HepG2 (cell line): ENCODE measurements around the gene GJD3. TPM values are rescaled to one million over a fixed set of nuclear protein-coding genes. Genes with fewer than 3 reads are reported as not detected.

Experiments
- AGO2 ChIP-seq: fragments of 200-400 bp; formaldehyde crosslinking; optimal IDR thresholded peaks from 2 replicates; pipeline ENCODE3; 2017; ENCODE audit warnings: mild to moderate bottlenecking, low read depth, low read length, moderate library complexity
- CHD4 ChIP-seq: fragments of 200-600 bp; sonication (generic); IDR thresholded peaks from 2 replicates; pipeline ENCODE4 v1.7.0; 2017; ENCODE audit warnings: mild to moderate bottlenecking, low read length, borderline replicate concordance
- E2F2 ChIP-seq: sonication (generic); formaldehyde crosslinking; IDR thresholded peaks from 2 replicates; pipeline ENCODE4 v1.4.0; 2020; ENCODE audit warnings: missing genetic modification reagents, borderline replicate concordance
- GATAD1 ChIP-seq: IDR thresholded peaks from 2 replicates; pipeline ENCODE4 v1.6.1; 2016; ENCODE audit warnings: missing genetic modification reagents, missing compliant biosample characterization
- GFI1 ChIP-seq: sonication (generic); formaldehyde crosslinking; IDR thresholded peaks from 2 replicates; pipeline ENCODE4 v1.5.0; 2020; ENCODE audit warnings: missing genetic modification reagents, mild to moderate bottlenecking, borderline replicate concordance
- HIVEP1 ChIP-seq: sonication (generic); formaldehyde crosslinking; IDR thresholded peaks from 2 replicates; pipeline ENCODE4 v1.4.0; 2020; ENCODE audit warnings: mild to moderate bottlenecking, missing genetic modification reagents
- MIXL1 ChIP-seq: IDR thresholded peaks from 2 replicates; pipeline ENCODE4 v1.6.1; 2016
- MXD1 ChIP-seq: sonication (generic); formaldehyde crosslinking; IDR thresholded peaks from 2 replicates; pipeline ENCODE4 v1.4.0; 2020; ENCODE audit warnings: mild to moderate bottlenecking, missing genetic modification reagents
- NR3C1 ChIP-seq: sonication (generic); formaldehyde crosslinking; IDR thresholded peaks from 2 replicates; pipeline ENCODE4 v1.4.0; 2020; ENCODE audit warnings: missing genetic modification reagents
- RBFOX2 ChIP-seq: fragments of 200-400 bp; formaldehyde crosslinking; IDR thresholded peaks from 2 replicates; pipeline ENCODE4 v1.6.1; 2017; ENCODE audit warnings: low read depth, mild to moderate bottlenecking, low read length
- RELA ChIP-seq: sonication (generic); formaldehyde crosslinking; IDR thresholded peaks from 2 replicates; pipeline ENCODE4 v1.4.0; 2020; ENCODE audit warnings: missing genetic modification reagents
- SMYD3 ChIP-seq: sonication (generic); formaldehyde crosslinking; IDR thresholded peaks from 2 replicates; pipeline ENCODE4 v1.8.1; 2023; ENCODE audit warnings: mild to moderate bottlenecking, missing genetic modification reagents
- SP140L ChIP-seq: sonication (generic); formaldehyde crosslinking; IDR thresholded peaks from 2 replicates; pipeline ENCODE4 v1.4.0; 2020; ENCODE audit warnings: missing genetic modification reagents, borderline replicate concordance
- TAF15 ChIP-seq: fragments of 200-400 bp; formaldehyde crosslinking; IDR thresholded peaks from one replicate; pipeline ENCODE4 v1.6.1; 2018; ENCODE audit warnings: mild to moderate bottlenecking, low read depth, low read length; ENCODE audit not compliant: poor library complexity, severe bottlenecking
- TBX3 ChIP-seq: fragments of 450-650 bp; IDR thresholded peaks from 2 replicates; pipeline ENCODE4 v1.6.1; 2017; ENCODE audit warnings: antibody characterized with exemption, mild to moderate bottlenecking, inconsistent platforms, borderline replicate concordance
- TP53 ChIP-seq: sonication (generic); formaldehyde crosslinking; conservative IDR thresholded peaks from 2 replicates; pipeline ENCODE4 v1.4.0; 2020; ENCODE audit warnings: missing genetic modification reagents
- ZEB1 ChIP-seq: IDR thresholded peaks from 2 replicates; pipeline ENCODE4 v1.6.1; 2012; ENCODE audit warnings: mild to moderate bottlenecking, low read depth, inconsistent platforms; ENCODE audit not compliant: insufficient replicate concordance
- ZKSCAN1 ChIP-seq: fragments of 150-350 bp; IDR thresholded peaks from 2 replicates; pipeline ENCODE4 v1.6.1; 2014; ENCODE audit warnings: low read length
- ZNF33B ChIP-seq: sonication (generic); formaldehyde crosslinking; IDR thresholded peaks from 2 replicates; pipeline ENCODE4 v1.5.1; 2020; ENCODE audit warnings: mild to moderate bottlenecking, missing genetic modification reagents
- ZNF549 ChIP-seq: sonication (generic); formaldehyde crosslinking; IDR thresholded peaks from 2 replicates; pipeline ENCODE4 v1.5.0; 2020; ENCODE audit warnings: missing genetic modification reagents
- ZNF747 ChIP-seq: sonication (generic); formaldehyde crosslinking; IDR thresholded peaks from 2 replicates; pipeline ENCODE4 v1.8.1; 2023; ENCODE audit warnings: missing genetic modification reagents, mild to moderate bottlenecking, borderline replicate concordance
- ZNF891 ChIP-seq: sonication (generic); formaldehyde crosslinking; IDR thresholded peaks from 2 replicates; pipeline ENCODE4 v1.5.0; 2020; ENCODE audit warnings: mild to moderate bottlenecking, missing genetic modification reagents
- polyA plus RNA-seq, 8 experiments: library from polyadenylated mRNA; depleted of rRNA in 3 of 8; stranded (reverse) in 7 of 8; unstranded in 1 of 8; fragments of >200 nt; fragmentation: Illumina TruSeq in 4 of 8; extraction: Trizol in 4 of 8; gene quantifications; 2 replicates each; pipeline versions ENCODE4 v1.2.1 to v1.2.3, GENCODE V29; 2011 to 2016; ENCODE audit warnings: low read depth in 4 of 8, missing spikeins in 1 of 8, mixed read lengths in 1 of 8; ENCODE audit not compliant: insufficient read depth in 1 of 8
- total RNA-seq, 5 experiments: library from RNA; depleted of rRNA; stranded (reverse); fragments of >200 nt; fragmentation: Illumina TruSeq; extraction: Trizol; gene quantifications; 2 replicates each; pipeline ENCODE4 v1.2.3, GENCODE V29; 2016; ENCODE audit warnings: low read depth in 1 of 5
- TF ChIP-seq, protein P1 (sequence below), 2 experiments: sonication (generic) in 1 of 2; formaldehyde crosslinking in 1 of 2; IDR thresholded peaks; 2 replicates each; pipeline versions ENCODE4 v1.4.0 to v1.6.1; 2018 to 2020; ENCODE audit warnings: missing genetic modification reagents in 2 of 2, borderline replicate concordance in 1 of 2, low read depth in 1 of 2, mild to moderate bottlenecking in 1 of 2, missing biosample characterization in 1 of 2
- TF ChIP-seq, protein P2 (sequence below): sonication (generic); formaldehyde crosslinking; IDR thresholded peaks from 2 replicates; pipeline ENCODE4 v1.8.0; 2023; ENCODE audit warnings: mild to moderate bottlenecking, missing genetic modification reagents
- TF ChIP-seq, protein P3 (sequence below): fragments of 450-650 bp; IDR thresholded peaks from 2 replicates; pipeline ENCODE4 v1.6.1; 2017

GJD3 gene
- total and polyA plus RNA-seq, 2 of the 13 experiments (the other 11 are each of a cell fraction or from before 2014, with no cell fraction given): not detected

DNA sequence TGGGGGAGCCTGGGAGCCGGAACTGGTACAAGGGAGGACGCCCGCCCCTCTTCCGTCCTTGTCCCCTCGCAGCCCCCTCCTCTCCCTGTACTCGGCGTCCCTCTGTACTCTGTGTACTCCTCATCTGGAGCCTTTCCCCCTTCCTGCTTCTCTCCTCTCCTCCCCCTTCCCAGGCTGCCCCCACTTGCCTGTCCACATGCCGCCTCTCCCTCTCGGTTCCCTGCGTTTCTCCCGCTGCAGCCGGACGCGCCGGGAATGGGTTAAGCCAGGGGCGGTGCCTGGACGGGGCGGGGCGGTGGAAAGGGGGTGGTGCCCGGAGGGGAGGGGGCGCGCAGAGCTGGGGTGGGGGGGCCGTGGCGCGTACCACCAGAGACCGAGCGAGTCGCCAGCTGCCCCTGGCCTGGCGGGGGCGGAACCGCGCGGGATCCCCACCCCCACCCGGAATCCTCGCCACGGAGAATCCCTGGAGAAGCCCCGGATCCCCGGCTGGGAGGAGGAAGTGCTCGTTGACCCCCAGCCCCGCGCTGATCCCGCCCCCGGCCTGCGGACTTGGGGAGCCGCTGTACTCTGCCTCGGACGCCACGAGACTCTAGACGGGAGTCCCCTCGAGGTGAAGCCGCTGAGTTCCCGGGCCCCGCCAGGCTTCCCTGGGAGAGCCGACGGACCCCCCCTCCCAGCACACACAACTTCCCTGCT lies 22.6 kb downstream of the GJD3 start (continued):
- no peak for TF ChIP-seq ZNF891 (CRISPR knock-in tag)
- TF ChIP-seq RELA (CRISPR knock-in tag): no peak
- TF ChIP-seq, protein P1, sequence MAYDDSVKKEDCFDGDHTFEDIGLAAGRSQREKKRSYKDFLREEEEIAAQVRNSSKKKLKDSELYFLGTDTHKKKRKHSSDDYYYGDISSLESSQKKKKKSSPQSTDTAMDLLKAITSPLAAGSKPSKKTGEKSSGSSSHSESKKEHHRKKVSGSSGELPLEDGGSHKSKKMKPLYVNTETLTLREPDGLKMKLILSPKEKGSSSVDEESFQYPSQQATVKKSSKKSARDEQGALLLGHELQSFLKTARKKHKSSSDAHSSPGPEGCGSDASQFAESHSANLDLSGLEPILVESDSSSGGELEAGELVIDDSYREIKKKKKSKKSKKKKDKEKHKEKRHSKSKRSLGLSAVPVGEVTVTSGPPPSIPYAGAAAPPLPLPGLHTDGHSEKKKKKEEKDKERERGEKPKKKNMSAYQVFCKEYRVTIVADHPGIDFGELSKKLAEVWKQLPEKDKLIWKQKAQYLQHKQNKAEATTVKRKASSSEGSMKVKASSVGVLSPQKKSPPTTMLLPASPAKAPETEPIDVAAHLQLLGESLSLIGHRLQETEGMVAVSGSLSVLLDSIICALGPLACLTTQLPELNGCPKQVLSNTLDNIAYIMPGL (CRISPR knock-in tag; IDR thresholded peaks at IDR 0.05; ENCODE audit: borderline replicate concordance in 1 of 2, low read depth in 1 of 2): peak in 1 of 2 experiments; percentile 43
- TF ChIP-seq ZKSCAN1: no peak
- TF ChIP-seq SP140L (CRISPR knock-in tag): no peak
- no peak for TF ChIP-seq E2F2 (CRISPR knock-in tag)
- TF ChIP-seq ZEB1: no peak
- peak; percentile 65; the same call in 1 of the 2 replicates for TF ChIP-seq ZNF747 (CRISPR knock-in tag)
- no peak; the same call in 1 of the 2 replicates for TF ChIP-seq HIVEP1
- TF ChIP-seq TBX3: no peak
- TF ChIP-seq ZNF549 (CRISPR knock-in tag): no peak
- TF ChIP-seq AGO2: no peak
- no peak for TF ChIP-seq MIXL1 (CRISPR knock-in tag)
- TF ChIP-seq ZNF33B: no peak
- no peak for TF ChIP-seq TAF15
- TF ChIP-seq MXD1: no peak; the same call in 1 of the 2 replicates
- no peak for TF ChIP-seq SMYD3 (CRISPR knock-in tag)
- TF ChIP-seq GATAD1 (CRISPR knock-in tag): 0 out of 2 replicates have a peak, but pooled peaks have one; percentile 17
- no peak for TF ChIP-seq TP53 (CRISPR knock-in tag)
- TF ChIP-seq CHD4: no peak
- TF ChIP-seq RBFOX2: peak; percentile 48; the same call in 1 of the 2 replicates
- TF ChIP-seq, protein P2, sequence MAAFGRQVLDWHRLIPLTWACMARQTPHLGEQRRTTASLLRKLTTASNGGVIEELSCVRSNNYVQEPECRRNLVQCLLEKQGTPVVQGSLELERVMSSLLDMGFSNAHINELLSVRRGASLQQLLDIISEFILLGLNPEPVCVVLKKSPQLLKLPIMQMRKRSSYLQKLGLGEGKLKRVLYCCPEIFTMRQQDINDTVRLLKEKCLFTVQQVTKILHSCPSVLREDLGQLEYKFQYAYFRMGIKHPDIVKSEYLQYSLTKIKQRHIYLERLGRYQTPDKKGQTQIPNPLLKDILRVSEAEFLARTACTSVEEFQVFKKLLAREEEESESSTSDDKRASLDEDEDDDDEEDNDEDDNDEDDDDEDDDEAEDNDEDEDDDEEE (CRISPR knock-in tag): no peak
- TF ChIP-seq NR3C1 (CRISPR knock-in tag): no peak
- no peak for TF ChIP-seq GFI1
- TF ChIP-seq, protein P3, sequence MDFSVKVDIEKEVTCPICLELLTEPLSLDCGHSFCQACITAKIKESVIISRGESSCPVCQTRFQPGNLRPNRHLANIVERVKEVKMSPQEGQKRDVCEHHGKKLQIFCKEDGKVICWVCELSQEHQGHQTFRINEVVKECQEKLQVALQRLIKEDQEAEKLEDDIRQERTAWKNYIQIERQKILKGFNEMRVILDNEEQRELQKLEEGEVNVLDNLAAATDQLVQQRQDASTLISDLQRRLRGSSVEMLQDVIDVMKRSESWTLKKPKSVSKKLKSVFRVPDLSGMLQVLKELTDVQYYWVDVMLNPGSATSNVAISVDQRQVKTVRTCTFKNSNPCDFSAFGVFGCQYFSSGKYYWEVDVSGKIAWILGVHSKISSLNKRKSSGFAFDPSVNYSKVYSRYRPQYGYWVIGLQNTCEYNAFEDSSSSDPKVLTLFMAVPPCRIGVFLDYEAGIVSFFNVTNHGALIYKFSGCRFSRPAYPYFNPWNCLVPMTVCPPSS: no peak
